Suprapubic skin (tissue), 4 donors: Measurements from ENCODE around the gene BCKDHB. TPM values are rescaled to one million over a fixed set of nuclear protein-coding genes. Genes with fewer than 3 reads are reported as not detected.

ENCODE experiments used
- DNase-seq, 2 donors: peaks; one replicate each; pipeline ENCODE4 v3.0.0-alpha.2; 2019; ENCODE audit warnings: low spot score in 2 of 2
- H3K27ac ChIP-seq: fragments of 200-600 bp; sonication (generic); one replicate; pipeline ENCODE4 v1.5.1; 2019
- H3K27me3 ChIP-seq: fragments of 200-600 bp; sonication (generic); one replicate; pipeline ENCODE4 v1.5.1; 2019
- H3K36me3 ChIP-seq: fragments of 200-600 bp; sonication (generic); one replicate; pipeline ENCODE4 v1.5.1; 2019
- H3K4me1 ChIP-seq: fragments of 200-600 bp; sonication (generic); one replicate; pipeline ENCODE4 v1.5.1; 2019
- H3K4me3 ChIP-seq: fragments of 200-600 bp; sonication (generic); one replicate; pipeline ENCODE4 v1.5.1; 2019; ENCODE audit warnings: mild to moderate bottlenecking
- H3K9me3 ChIP-seq: fragments of 200-600 bp; sonication (generic); one replicate; pipeline ENCODE4 v1.5.1; 2019
- CTCF ChIP-seq, 2 donors: fragments of 200-600 bp in 1 of 2; fragments of 450-650 bp in 1 of 2; sonication (generic) in 1 of 2; IDR thresholded peaks; one replicate each; pipeline ENCODE4 v1.5.1; 2016 to 2019; ENCODE audit warnings: antibody characterized with exemption in 2 of 2, mild to moderate bottlenecking in 1 of 2, moderate library complexity in 1 of 2
- EP300 ChIP-seq: sonication (generic); formaldehyde crosslinking; IDR thresholded peaks from one replicate; pipeline ENCODE4 v1.6.1; 2017; ENCODE audit warnings: antibody characterized with exemption
- POLR2A ChIP-seq, 2 donors: fragments of 450-650 bp; IDR thresholded peaks; one replicate each; pipeline ENCODE4 v1.6.1; 2017; ENCODE audit warnings: antibody characterized with exemption in 2 of 2, mild to moderate bottlenecking in 2 of 2, moderate library complexity in 2 of 2
- POLR2AphosphoS5 ChIP-seq, 3 donors: sonication (generic); formaldehyde crosslinking; IDR thresholded peaks; one replicate each; pipeline ENCODE4 v1.6.1; 2017; ENCODE audit warnings: antibody characterized with exemption in 3 of 3
- WGBS: methylation state at CpG from one replicate; pipeline ENCODE4 v1.1.5; 2018; 5-methylcytosine and 5-hydroxymethylcytosine counted together
- total RNA-seq, 4 donors: library from RNA; depleted of rRNA; stranded (reverse); fragments of >200 nt; gene quantifications; one replicate each; pipeline ENCODE4 v1.1.0, GENCODE V29; 2016

The BCKDHB gene
- total RNA-seq, 4 donors from 2014 or later: 10.5 to 17.2 (median 14.1) TPM

DNA sequence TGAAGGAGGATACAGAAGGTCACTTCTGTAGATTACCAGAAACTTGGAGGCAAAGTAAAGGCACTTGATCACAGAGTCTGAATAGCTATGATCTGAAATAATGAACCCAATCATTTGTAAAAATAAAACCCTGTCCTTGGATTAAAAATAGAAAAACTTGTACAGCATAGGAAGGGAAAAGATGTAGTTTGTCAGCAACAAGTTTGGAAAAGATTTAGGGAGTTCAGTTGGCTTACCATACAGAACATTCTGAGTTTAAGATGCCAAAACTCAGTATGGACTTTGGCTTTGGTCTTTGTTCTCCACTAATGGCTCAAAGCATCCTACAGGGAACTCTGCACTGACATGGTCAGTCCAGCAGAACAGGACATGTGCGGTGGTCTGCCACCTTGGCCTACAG, 240.6 kb downstream of the BCKDHB start:
- no peak for TF ChIP-seq POLR2A (IDR thresholded peaks at IDR 0.05)
- TF ChIP-seq POLR2AphosphoS5 (IDR thresholded peaks at IDR 0.05): no peak
- no peak for TF ChIP-seq EP300
- no peak for TF ChIP-seq CTCF (IDR thresholded peaks at IDR 0.05)
- Histone ChIP-seq H3K4me1 (no peaks in the 10 kb centered on the region), H3K27ac (no peak overlapping the region), H3K4me3 (no peak overlapping the region), H3K27me3 (no peaks in the 10 kb centered on the region), H3K9me3 (no peaks in the 10 kb centered on the region), H3K36me3 (no peaks in the 10 kb centered on the region)
- WGBS: 100% methylated on average over 1 of the region's 1 CpG
- no peak for DNase-seq

GRCh38 chr6:80348263-80348662, 241.8 kb downstream of the BCKDHB start:
- H3K4me3 ChIP-seq: no peak overlapping the region
- no peak for TF ChIP-seq POLR2A (IDR thresholded peaks at IDR 0.05)
- TF ChIP-seq CTCF (IDR thresholded peaks at IDR 0.05): no peak
- no peak for TF ChIP-seq POLR2AphosphoS5 (IDR thresholded peaks at IDR 0.05)
- no peak for TF ChIP-seq EP300

DNA sequence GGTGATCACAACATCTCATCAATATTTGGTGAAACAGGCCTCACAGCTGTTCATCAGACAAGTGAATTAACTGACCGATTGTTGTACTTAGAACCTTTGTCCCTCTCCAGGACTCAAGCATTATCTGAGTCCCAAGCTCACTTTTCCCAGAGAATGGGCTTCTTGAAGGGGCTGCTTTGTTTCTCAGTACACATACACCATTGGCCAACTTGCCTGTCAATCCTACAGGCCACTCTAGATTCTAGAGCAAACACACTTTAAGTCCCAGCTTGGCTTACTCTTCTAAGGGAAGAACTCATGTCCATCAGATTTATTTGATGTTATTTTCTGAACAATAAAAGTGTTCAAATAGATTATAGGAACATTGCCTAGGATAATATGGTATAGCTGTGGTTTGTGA, 249.5 kb downstream of the BCKDHB start:
- Histone ChIP-seq H3K4me3 (no peak overlapping the region), H3K36me3 (no peaks in the 10 kb centered on the region), H3K9me3 (no peaks in the 10 kb centered on the region), H3K27me3 (no peaks in the 10 kb centered on the region), H3K27ac (no peak overlapping the region), H3K4me1 (peaks cover 2% of the 10 kb centered on the region)
- 90% methylated on average over 1 of the region's 1 CpG for WGBS
- TF ChIP-seq POLR2AphosphoS5 (IDR thresholded peaks at IDR 0.05): no peak
- no peak for TF ChIP-seq POLR2A (IDR thresholded peaks at IDR 0.05)
- TF ChIP-seq EP300: no peak
- no peak for TF ChIP-seq CTCF (IDR thresholded peaks at IDR 0.05)
- DNase-seq: no peak

More at GRCh38 chr6:80348263-80348662, 241.8 kb downstream of the BCKDHB start:
- DNase-seq: no peak
- whole genome bisulfite sequencing: 72% methylated on average over 2 of the region's 2 CpGs
- Histone ChIP-seq H3K4me1 (no peaks in the 10 kb centered on the region), H3K27ac (no peak overlapping the region), H3K36me3 (no peaks in the 10 kb centered on the region), H3K9me3 (no peaks in the 10 kb centered on the region), H3K27me3 (no peaks in the 10 kb centered on the region)

DNA sequence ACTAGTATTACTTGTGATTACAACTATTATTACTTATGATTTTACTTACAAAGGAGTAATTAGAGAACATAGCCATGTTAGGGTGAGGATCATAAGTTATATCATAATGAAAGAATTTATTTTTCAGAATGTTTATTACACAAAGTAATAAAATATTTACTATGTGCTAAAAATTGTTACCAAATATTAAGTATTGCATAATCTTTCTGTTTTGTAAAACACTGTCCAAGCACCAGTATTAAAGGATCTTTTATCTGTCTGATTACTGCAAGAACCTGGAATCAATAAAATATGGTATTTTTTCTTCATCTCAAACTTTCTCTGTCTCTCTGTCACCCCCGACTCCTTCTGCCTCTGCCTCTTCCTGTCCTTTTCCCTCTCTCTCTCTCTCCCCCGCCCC, 250.1 kb downstream of the BCKDHB start:
- Histone ChIP-seq H3K36me3 (no peaks in the 10 kb centered on the region), H3K27me3 (no peaks in the 10 kb centered on the region), H3K4me1 (peaks cover 2% of the 10 kb centered on the region), H3K9me3 (no peaks in the 10 kb centered on the region), H3K27ac (no peak overlapping the region), H3K4me3 (no peak overlapping the region)
- 65% methylated on average over 2 of the region's 2 CpGs for WGBS
- no peak for DNase-seq
- TF ChIP-seq POLR2AphosphoS5 (IDR thresholded peaks at IDR 0.05): no peak
- no peak for TF ChIP-seq POLR2A (IDR thresholded peaks at IDR 0.05)
- no peak for TF ChIP-seq EP300
- TF ChIP-seq CTCF (IDR thresholded peaks at IDR 0.05): no peak

DNA sequence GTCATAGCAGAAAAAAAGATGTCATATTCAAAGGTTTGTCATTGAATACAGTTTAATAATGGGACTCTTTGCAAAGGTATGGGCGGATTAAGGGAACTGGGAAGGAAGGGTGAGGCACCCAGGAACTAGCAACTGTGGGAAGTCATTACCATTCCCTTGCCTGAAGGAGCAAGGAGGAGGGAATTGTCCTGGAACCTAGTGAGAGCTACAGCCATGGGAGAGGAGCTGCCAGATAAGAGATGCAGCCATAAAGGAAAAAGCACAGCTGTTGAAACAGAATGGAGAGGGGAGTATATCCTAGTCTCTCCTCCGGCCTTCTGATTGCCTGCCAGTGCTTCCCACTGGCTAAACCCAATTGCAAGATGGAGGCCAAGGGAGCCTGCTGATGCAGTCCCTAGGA, 250.6 kb downstream of the BCKDHB start:
- Histone ChIP-seq H3K4me3 (no peak overlapping the region), H3K9me3 (no peaks in the 10 kb centered on the region), H3K36me3 (no peaks in the 10 kb centered on the region), H3K27ac (no peak overlapping the region), H3K4me1 (peaks cover 2% of the 10 kb centered on the region), H3K27me3 (no peaks in the 10 kb centered on the region)
- TF ChIP-seq POLR2AphosphoS5 (IDR thresholded peaks at IDR 0.05) (no peak), CTCF (IDR thresholded peaks at IDR 0.05) (no peak), EP300 (no peak), POLR2A (IDR thresholded peaks at IDR 0.05) (no peak)
- 85% methylated on average over 2 of the region's 2 CpGs for WGBS
- no peak for DNase-seq
